DMS114 treated with DMSO at 0.1 percent for 48 hours (cell line): ENCODE results near the gene DSCAML1.

Experiments
- DNase-seq: peaks from one replicate; lab custom pipeline; 2025; ENCODE audit not compliant: unreplicated experiment; lab: John Stamatoyannopoulos, UW

The DSCAML1 gene

GRCh38 chr11:117478926-117479325 is 318.1 kb downstream of the DSCAML1 start:
- no peak for DNase-seq

- no peak for DNase-seq
Measured at GRCh38 chr11:117478126-117478860, 318.7 kb downstream of the DSCAML1 start.

GRCh38 chr11:117477721-117478120 is 319.3 kb downstream of the DSCAML1 start:
- no peak for DNase-seq

- DNase-seq = no peak
Measured at GRCh38 chr11:117476531-117477142, 320.4 kb downstream of the DSCAML1 start.

GRCh38 chr11:117475716-117476530 is 321.1 kb downstream of the DSCAML1 start:
- DNase-seq = no peak

- DNase-seq = no peak
Measured at GRCh38 chr11:117473481-117474091, 323.4 kb downstream of the DSCAML1 start.

- DNase-seq = no peak
Measured at GRCh38 chr11:117471776-117472175, 325.2 kb downstream of the DSCAML1 start.

GRCh38 chr11:117470576-117470975 is 326.4 kb downstream of the DSCAML1 start:
- no peak for DNase-seq

- DNase-seq = no peak
Measured at GRCh38 chr11:117468888-117469287, 328.1 kb downstream of the DSCAML1 start.

GRCh38 chr11:117467770-117468169 is 329.2 kb downstream of the DSCAML1 start:
- no peak for DNase-seq

GRCh38 chr11:117466966-117467365 is 330.1 kb downstream of the DSCAML1 start:
- DNase-seq = no peak

- no peak for DNase-seq
Measured at GRCh38 chr11:117465236-117465997, 331.6 kb downstream of the DSCAML1 start.

- DNase-seq = no peak
Measured at GRCh38 chr11:117464778-117465177, 332.2 kb downstream of the DSCAML1 start.

GRCh38 chr11:117462864-117463247 is 334.2 kb downstream of the DSCAML1 start:
- DNase-seq = no peak

- DNase-seq = no peak
Measured at GRCh38 chr11:117462183-117462863, 334.7 kb downstream of the DSCAML1 start.

- DNase-seq = no peak
Measured at GRCh38 chr11:117461396-117462182, 335.4 kb downstream of the DSCAML1 start.

GRCh38 chr11:117459979-117460300 is 337.1 kb downstream of the DSCAML1 start:
- no peak for DNase-seq

- no peak for DNase-seq
Measured at GRCh38 chr11:117459123-117459978, 337.7 kb downstream of the DSCAML1 start.
